ENCODE results near the gene HDX.
A peak's percentile ranks its signal among the peaks of the same experiment; 100 is the strongest.
"Not testable (repeated sequence)": the region's sequence is repeated elsewhere in the genome, so short reads cannot be mapped to it uniquely, and the experiment has no call there.

HDX gene

GRCh38 chrX:84339507-84340364 is 162.5 kb downstream of the HDX start:
- peak; percentile 39 for DNase-seq (ENCODE audit: low spot score)

- DNase-seq (ENCODE audit: low spot score) = no peak
Measured at GRCh38 chrX:84336646-84337045, 165.6 kb downstream of the HDX start.

DNA sequence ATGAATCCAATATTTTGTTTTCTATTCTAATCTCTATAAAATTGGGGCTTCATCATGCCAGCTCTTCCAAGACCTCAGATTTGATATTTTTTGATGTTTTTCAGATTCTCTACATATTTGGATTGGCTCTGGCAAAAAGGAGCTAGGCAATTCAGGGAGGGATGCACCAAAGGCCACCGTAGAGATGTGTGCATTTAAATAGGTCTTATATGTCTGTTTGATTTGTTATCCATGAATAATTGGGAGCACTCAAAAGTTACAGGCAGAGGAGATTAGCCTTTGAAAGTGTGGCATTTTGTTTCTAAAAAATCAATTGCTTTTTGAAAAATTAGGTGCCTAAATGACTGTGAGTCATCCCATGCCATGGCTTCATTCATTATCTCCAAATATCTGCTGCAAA is 167.1 kb downstream of the HDX start:
- DNase-seq (ENCODE audit: low spot score) = no peak

DNA sequence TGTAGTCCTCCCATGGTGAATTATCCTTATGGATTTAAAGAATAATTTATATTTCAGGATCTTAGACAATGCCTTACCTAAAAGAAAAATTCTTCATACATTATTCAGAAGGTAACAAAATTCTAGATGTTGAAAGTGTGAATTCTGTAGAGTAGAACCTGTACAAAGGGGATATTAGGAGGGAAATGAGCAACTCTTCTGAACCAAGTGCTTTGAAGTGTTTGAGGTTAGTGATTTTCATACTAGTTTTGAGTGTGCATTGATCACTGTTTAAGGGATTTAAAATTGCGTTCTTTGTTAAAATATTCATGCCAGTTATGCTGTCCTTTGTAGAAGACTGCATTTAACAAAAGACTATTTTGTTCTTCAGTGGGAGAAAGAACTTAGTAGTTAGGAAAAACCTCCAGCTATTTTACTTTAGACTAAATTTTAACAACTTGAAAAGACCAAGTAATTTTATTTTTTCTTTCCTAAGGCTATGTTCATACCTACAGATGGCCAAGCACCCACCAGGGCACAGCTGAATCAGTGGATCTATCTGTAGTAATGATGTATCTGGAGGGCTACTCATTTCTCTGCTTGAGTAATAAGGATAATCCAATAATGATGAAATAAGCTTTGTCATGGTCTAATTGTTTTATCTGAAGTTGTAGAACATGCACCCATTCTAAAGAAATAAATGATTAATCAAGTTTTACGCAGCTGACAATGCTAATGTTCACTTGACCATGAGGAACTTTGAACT is 180.0 kb downstream of the HDX start:
- DNase-seq (ENCODE audit: low spot score) = peak; percentile 3

DNA sequence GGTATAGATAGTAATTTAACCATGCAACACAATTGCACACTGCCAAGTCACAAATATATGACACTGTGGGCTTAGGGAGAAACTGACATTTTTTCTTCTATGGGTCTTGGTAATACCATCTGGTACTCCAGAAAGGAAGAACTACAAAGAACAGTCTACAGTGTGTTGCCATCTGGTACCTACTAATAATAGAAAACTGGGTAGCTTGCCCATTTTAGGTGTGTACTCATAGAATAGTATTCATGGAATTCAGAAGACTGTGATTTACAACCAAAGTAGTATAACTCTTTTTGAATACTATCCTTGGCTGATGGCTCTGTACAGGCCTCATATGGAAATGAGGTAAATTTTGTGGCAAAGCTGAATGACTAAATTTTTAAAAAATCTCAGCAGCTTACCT is 181.6 kb downstream of the HDX start:
- DNase-seq (ENCODE audit: low spot score) = no peak

DNA sequence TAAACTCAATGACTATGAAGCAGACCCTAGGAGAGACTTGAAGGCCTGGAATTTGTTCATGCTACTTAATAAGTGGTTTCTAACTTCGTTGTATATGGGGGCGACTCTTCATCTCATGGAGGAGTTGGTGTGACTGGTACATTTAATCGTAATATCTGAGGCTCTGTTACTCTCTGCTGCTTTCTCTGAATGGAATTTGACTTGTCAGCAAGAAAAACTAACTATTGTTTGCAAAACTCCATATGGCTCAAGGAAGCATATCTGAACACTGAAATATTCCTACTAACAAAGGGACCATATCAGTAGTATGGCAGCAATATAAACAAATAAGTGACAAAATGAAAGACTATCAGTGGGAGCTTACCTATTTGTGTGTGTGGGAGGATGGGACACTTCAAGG is 182.2 kb downstream of the HDX start:
- no peak for DNase-seq (ENCODE audit: low spot score)

DNA sequence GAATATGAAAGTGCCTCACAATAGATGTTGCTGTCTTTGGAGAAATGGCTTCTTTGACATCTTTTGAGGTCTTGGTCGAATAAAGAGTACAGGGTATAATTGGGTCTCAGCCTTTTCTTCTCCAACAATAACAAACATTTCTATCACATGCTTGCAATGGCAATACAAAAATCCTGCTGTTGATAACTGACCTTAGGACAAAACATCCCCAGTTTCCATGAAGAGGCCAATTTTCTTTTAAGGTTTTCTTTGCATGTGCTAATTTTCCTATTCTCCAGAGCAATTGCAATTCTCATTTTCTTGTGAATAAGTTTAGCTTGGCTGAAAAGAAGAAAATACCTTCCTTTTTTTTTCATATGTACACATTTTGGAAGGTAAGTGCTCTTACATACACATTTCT is 183.6 kb downstream of the HDX start:
- no peak for DNase-seq (ENCODE audit: low spot score)

DNA sequence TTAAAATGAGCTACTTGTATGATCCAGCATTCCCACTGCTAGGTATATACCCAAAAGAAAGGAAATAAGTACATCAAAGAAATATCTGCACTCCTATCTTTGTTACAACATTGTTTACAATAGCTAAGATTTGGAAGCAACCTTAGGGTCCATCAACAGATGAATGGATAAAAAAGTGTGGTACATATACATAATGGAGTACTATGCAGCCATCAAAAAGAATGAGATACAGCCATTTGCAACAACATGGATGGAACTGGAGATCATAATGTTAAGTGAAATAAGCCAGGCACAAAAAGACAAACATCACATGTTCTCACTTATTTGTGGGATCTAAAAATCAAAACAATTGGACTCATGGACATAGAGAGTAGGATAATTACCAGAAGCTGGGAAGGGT is 186.3 kb downstream of the HDX start:
- not testable (repeated sequence) for DNase-seq (ENCODE audit: low spot score)

Data from kidney tubule cell (primary cell).